Stomach (tissue), 4 donors: Measurements from ENCODE around the gene PRR14L.
"Not testable (repeated sequence)": the region's sequence is repeated elsewhere in the genome, so short reads cannot be mapped to it uniquely, and the experiment has no call there.

ENCODE experiments used
- CTCF ChIP-seq, 7 experiments: fragments of 450-650 bp in 4 of 7; fragments of 200-600 bp in 3 of 7; sonication (generic) in 3 of 7; IDR thresholded peaks; one replicate each; pipeline ENCODE4 v1.5.1; 2016 to 2019; ENCODE audit warnings: antibody characterized with exemption in 7 of 7, control low read depth in 2 of 7, mild to moderate bottlenecking in 1 of 7
- POLR2A ChIP-seq, 4 donors: fragments of 450-650 bp; IDR thresholded peaks; one replicate each; pipeline ENCODE4 v1.6.1; 2016; ENCODE audit warnings: antibody characterized with exemption in 4 of 4, control low read depth in 2 of 4, mild to moderate bottlenecking in 1 of 4, moderate library complexity in 1 of 4
- POLR2AphosphoS5 ChIP-seq, 3 donors: sonication (generic); formaldehyde crosslinking; IDR thresholded peaks; one replicate each; pipeline ENCODE4 v1.6.1; 2016; ENCODE audit warnings: antibody characterized with exemption in 3 of 3

GRCh38 chr22:31668849-31669248, 81.1 kb downstream of the PRR14L start:
- not testable (repeated sequence) for TF ChIP-seq CTCF, POLR2A, POLR2AphosphoS5 (IDR thresholded peaks at IDR 0.05)
